Ovary (tissue), 9 donors: Measurements from ENCODE around the gene AAK1. TPM values are rescaled to one million over a fixed set of nuclear protein-coding genes. Genes with fewer than 3 reads are reported as not detected.

Source experiments
- DNase-seq, 5 donors: peaks; one replicate each; pipeline ENCODE4 v3.0.0-alpha.2; 2019 to 2020
- H3K27ac ChIP-seq, 2 donors: fragments of 200-600 bp; one replicate each; pipeline versions ENCODE4 v1.5.1 to v1.8.0; 2019 to 2022
- H3K27me3 ChIP-seq: fragments of 200-600 bp; one replicate; pipeline ENCODE4 v1.8.0; 2022
- H3K36me3 ChIP-seq: fragments of 200-600 bp; sonication (generic); one replicate; pipeline ENCODE4 v1.5.1; 2019
- H3K4me1 ChIP-seq: one replicate; pipeline ENCODE4 v1.8.1; 2013; ENCODE audit warnings: mild to moderate bottlenecking, moderate library complexity; ENCODE audit not compliant: insufficient read depth
- H3K4me3 ChIP-seq: fragments of 200-600 bp; sonication (generic); one replicate; pipeline ENCODE4 v1.5.1; 2017
- H3K9me3 ChIP-seq, 2 donors: fragments of 200-600 bp in 1 of 2; sonication (generic) in 1 of 2; one replicate each; pipeline versions ENCODE4 v1.5.1 to v1.8.1; 2013 to 2019; ENCODE audit warnings: mild to moderate bottlenecking in 1 of 2, moderate library complexity in 1 of 2
- EP300 ChIP-seq: sonication (generic); formaldehyde crosslinking; IDR thresholded peaks from one replicate; pipeline ENCODE4 v1.6.1; 2017; ENCODE audit warnings: antibody characterized with exemption
- POLR2A ChIP-seq: fragments of 450-650 bp; IDR thresholded peaks from one replicate; pipeline ENCODE4 v1.6.1; 2017; ENCODE audit warnings: antibody characterized with exemption, mild to moderate bottlenecking, moderate library complexity
- WGBS, 3 donors: extraction: QIAGEN DNeasy Blood & Tissue Kit in 1 of 3; methylation state at CpG; one replicate each; pipeline versions ENCODE4 v1.1.5 to v1.1.7; 2013 to 2017; 5-methylcytosine and 5-hydroxymethylcytosine counted together
- intact Hi-C, 4 donors: fragments of 100-400 bp; cut with DNase I; formaldehyde crosslinking; loops; one replicate each; pipeline versions ENCODE4 v1.11.0 to v1.15.1; 2022 to 2023
- polyA plus RNA-seq, 2 donors: library from polyadenylated mRNA; stranded (reverse); fragments of 200-250 nt in 1 of 2; fragments of 350-450 nt in 1 of 2; fragmentation: Illumina TruSeq in 1 of 2; extraction: RNeasy Lipid Tissue Mini Kit (QIAGEN cat#74804) in 1 of 2; gene quantifications; one replicate each; pipeline ENCODE4 v1.2.3, GENCODE V29; 2013 to 2014
- total RNA-seq, 7 donors: library from RNA; depleted of rRNA in 2 of 7; stranded (reverse); fragments of >200 nt in 2 of 7; fragmentation: NEBNext Ultra II Directional in 3 of 7; extraction: Animal tissue kit (Norgen Biotek cat#: 25700) in 3 of 7; gene quantifications; one replicate each; pipeline versions ENCODE4 v1.1.0 to v1.2.4, GENCODE V29; 2016 to 2023
- TF ChIP-seq, protein P1 (sequence below), 3 donors: fragments of 450-650 bp in 2 of 3; fragments of 200-600 bp in 1 of 3; IDR thresholded peaks; one replicate each; pipeline versions ENCODE4 v1.5.1 to v1.8.0; 2016 to 2022; ENCODE audit warnings: antibody characterized with exemption in 3 of 3, mild to moderate bottlenecking in 1 of 3
- donor health status: DM: no; HTN: no; CAD: no; lungs with moderate emphysema.
- donor health status: DM: no; HTN: no; CAD: no.
- donor health status: Bipolar disorder and iron deficiency.
- donor health status: DM: yes; HTN: yes; CAD: no.
- donor health status: DM: no; HTN: no; CAD: no.
- donor health status: DM: yes; HTN: yes; CAD: no.

The AAK1 gene
- total and polyA plus RNA-seq, 9 donors: 7.4 to 53.6 (median 34.3) TPM

DNA sequence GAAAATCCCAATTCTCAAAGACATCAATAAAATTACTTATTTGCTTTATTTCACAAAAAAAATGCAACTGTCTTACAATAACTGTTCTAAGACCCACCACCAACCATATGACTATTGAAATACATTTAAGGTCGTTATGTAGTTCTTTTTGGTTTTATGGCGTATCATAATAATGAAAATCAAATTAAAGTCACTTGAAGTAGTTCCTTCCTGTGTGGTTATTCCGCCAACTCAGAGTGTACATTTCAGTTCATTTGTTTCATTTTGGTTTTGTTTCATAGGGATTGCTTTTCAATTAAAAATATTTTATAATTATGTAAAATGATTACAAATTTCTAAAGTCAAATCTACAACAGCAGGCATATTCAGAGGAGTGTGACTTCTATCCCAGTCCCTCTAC lies 45.9 kb upstream of the AAK1 start:
- intact Hi-C loops: no loop called here
- WGBS, 3 donors: 91 to 93% (median 91%) methylated on average over 3 of the region's 3 CpGs
- TF ChIP-seq EP300 (no peak), POLR2A (no peak)
- TF ChIP-seq, protein P1, sequence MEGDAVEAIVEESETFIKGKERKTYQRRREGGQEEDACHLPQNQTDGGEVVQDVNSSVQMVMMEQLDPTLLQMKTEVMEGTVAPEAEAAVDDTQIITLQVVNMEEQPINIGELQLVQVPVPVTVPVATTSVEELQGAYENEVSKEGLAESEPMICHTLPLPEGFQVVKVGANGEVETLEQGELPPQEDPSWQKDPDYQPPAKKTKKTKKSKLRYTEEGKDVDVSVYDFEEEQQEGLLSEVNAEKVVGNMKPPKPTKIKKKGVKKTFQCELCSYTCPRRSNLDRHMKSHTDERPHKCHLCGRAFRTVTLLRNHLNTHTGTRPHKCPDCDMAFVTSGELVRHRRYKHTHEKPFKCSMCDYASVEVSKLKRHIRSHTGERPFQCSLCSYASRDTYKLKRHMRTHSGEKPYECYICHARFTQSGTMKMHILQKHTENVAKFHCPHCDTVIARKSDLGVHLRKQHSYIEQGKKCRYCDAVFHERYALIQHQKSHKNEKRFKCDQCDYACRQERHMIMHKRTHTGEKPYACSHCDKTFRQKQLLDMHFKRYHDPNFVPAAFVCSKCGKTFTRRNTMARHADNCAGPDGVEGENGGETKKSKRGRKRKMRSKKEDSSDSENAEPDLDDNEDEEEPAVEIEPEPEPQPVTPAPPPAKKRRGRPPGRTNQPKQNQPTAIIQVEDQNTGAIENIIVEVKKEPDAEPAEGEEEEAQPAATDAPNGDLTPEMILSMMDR (IDR thresholded peaks at IDR 0.05): no peak
- Histone ChIP-seq H3K4me1 (no peaks in the 10 kb centered on the region), H3K27me3 (no peaks in the 10 kb centered on the region), H3K9me3 (no peaks in the 10 kb centered on the region), H3K4me3 (no peak overlapping the region), H3K36me3 (no peaks in the 10 kb centered on the region), H3K27ac (no peak overlapping the region)
- DNase-seq: no peak

DNA sequence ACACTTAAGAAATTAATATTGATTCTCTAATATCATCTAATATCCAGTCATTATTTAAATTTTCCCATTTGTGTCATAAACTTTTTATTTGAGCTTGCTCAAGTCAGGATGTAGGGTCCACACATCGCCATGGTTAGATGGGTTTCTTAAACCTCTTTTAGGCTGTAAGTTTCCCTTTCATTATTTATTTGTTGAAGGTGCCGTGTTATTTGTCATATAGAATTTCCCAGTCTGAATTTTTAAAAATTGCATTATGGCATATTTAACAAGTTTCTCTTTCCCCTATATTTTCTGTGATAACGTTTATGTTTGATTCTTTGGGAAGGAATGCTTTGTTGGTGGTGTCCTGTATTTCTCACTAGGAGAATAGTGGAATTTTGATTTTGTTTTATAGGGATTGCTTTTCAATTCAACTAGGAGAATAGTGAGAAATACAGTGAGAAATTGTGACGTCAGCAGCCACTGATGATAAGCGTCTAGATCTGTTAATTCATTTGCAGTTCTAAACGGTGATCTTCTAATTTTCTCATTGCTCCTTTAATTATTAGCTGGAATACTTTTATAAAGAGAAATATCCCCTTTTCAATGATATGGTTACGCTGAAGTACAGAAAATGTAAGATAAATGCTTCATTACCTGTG lies 44.6 kb upstream of the AAK1 start:
- intact Hi-C loops: no loop called here

DNA sequence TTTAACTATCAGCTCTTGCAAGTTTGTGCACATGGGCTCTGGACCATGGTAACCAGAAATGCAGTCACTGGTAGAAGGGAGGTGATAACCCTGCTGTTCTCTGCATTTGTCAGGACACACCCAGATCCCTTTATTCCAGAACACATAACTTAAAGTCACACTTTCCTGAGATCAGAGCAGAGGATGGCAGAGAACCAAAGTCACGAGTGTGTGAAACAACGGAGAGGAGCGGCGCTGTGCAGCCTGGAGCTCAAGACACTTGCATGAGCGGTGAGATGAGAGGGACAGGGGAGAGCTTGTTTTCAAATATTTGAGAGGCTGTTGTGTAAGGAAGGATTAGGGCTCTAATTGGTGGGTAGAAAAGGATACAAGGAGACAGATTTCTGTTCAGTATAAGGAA lies 43.3 kb upstream of the AAK1 start:
- Histone ChIP-seq H3K27ac (no peak overlapping the region), H3K9me3 (no peaks in the 10 kb centered on the region), H3K4me3 (no peak overlapping the region), H3K36me3 (no peaks in the 10 kb centered on the region), H3K27me3 (no peaks in the 10 kb centered on the region), H3K4me1 (no peaks in the 10 kb centered on the region)
- intact Hi-C loops: no loop called here
- no peak for TF ChIP-seq POLR2A
- TF ChIP-seq, protein P1 (IDR thresholded peaks at IDR 0.05): no peak
- no peak for TF ChIP-seq EP300
- peak in 1 of 5 donors; percentile 19 for DNase-seq
- 69 to 82% (median 74%) methylated on average over 5 of the region's 5 CpGs for WGBS, 3 donors

More for the DNA sequence above, 44.6 kb upstream of the AAK1 start:
- Histone ChIP-seq H3K27me3 (no peaks in the 10 kb centered on the region), H3K36me3 (no peaks in the 10 kb centered on the region), H3K9me3 (no peaks in the 10 kb centered on the region), H3K4me3 (no peak overlapping the region), H3K27ac (no peak overlapping the region), H3K4me1 (no peaks in the 10 kb centered on the region)
- WGBS, 3 donors: 79 to 84% (median 82%) methylated on average over 7 of the region's 7 CpGs
- TF ChIP-seq EP300: no peak
- TF ChIP-seq, protein P1 (IDR thresholded peaks at IDR 0.05): no peak
- no peak for TF ChIP-seq POLR2A
- no peak for DNase-seq

DNA sequence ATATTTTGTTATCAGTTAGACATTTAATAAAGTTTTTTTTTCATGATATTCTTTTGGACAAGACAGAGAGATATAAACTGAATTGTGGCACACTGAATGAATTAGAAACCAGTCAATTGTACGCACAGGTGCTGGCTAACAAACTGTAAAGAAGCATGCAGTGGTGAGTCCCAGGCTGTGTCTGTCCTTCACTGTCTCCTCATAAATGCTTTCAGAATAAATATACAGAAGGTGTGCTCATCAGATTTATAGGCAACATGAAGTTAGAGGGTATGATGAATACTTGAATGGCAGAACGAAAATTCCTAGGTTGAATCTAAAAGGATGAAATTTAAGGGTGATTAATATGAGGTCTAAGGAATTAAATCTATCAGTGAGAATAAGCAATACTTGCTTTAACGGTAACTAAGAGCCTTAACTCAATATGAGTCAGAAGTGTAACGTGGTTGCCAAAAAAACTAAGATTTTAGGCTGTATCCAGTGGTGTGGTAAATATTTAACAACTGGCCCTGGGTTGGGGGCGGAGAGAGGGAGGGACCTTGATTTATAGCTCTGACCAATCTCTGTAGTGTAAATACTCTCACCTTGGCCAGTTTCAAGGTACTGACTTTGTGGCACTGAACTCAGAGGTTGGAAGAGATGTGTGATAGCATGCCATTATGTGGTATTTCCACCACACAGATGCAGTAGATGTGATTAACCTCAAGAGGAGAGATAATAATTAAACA lies 41.9 kb upstream of the AAK1 start:
- Histone ChIP-seq H3K4me1 (no peaks in the 10 kb centered on the region), H3K9me3 (no peaks in the 10 kb centered on the region), H3K27ac (no peak overlapping the region), H3K36me3 (no peaks in the 10 kb centered on the region), H3K27me3 (no peaks in the 10 kb centered on the region), H3K4me3 (no peak overlapping the region)
- 51 to 61% (median 54%) methylated on average over 5 of the region's 5 CpGs for WGBS, 3 donors
- TF ChIP-seq, protein P1 (IDR thresholded peaks at IDR 0.05): no peak
- no peak for TF ChIP-seq POLR2A
- TF ChIP-seq EP300: no peak
- no peak for DNase-seq
- intact Hi-C loops: no loop called here
